OCI-LY3 (cell line): ENCODE measurements around the gene CCDC86.

Source experiments
- H2AFZ ChIP-seq: fragments of 200-600, 300-600 bp; shearing (Covaris generic); 2 replicates; pipeline ENCODE4 v1.6.0; 2014; ENCODE audit warnings: antibody characterized with exemption, low read depth, low read length
- H3K27ac ChIP-seq: fragments of 200-600, 300-600 bp; sonication (generic); 2 replicates; pipeline ENCODE4 v1.5.1; 2014; ENCODE audit warnings: mild to moderate bottlenecking, low read length, moderate library complexity, mixed read lengths
- H3K27me3 ChIP-seq: fragments of 200-600, 300-600 bp; sonication (generic); 2 replicates; pipeline ENCODE4 v1.6.1; 2014; ENCODE audit warnings: low read depth, low read length, mixed read lengths
- H3K36me3 ChIP-seq: fragments of 200-600, 300-600 bp; sonication (generic); replicated peaks from 2 replicates; pipeline ENCODE3; 2014; ENCODE audit warnings: low read depth, low read length, mixed read lengths
- H3K4me1 ChIP-seq: fragments of 300-600, 200-600 bp; sonication (generic); 2 replicates; pipeline ENCODE4 v1.6.1; 2014; ENCODE audit warnings: low read length, mixed read lengths
- H3K4me2 ChIP-seq: fragments of 200-600, 300-600 bp; sonication (generic); 2 replicates; pipeline ENCODE4 v1.6.1; 2014; ENCODE audit warnings: low read length, mixed read lengths
- H3K4me3 ChIP-seq: fragments of 300-600, 200-600 bp; sonication (generic); 2 replicates; pipeline ENCODE4 v1.5.1; 2014; ENCODE audit warnings: antibody characterized with exemption, mild to moderate bottlenecking, low read length, moderate library complexity
- H3K79me2 ChIP-seq: fragments of 300-600, 200-600 bp; shearing (Covaris generic); 2 replicates; pipeline ENCODE4 v1.6.1; 2014; ENCODE audit warnings: mild to moderate bottlenecking, low read length, mixed read lengths
- H3K9ac ChIP-seq: fragments of 300-600, 200-600 bp; shearing (Covaris generic); 2 replicates; pipeline ENCODE4 v1.6.0; 2014; ENCODE audit warnings: mild to moderate bottlenecking, low read length, moderate library complexity
- H3K9me3 ChIP-seq: fragments of 200-600, 300-600 bp; shearing (Covaris generic); 2 replicates; pipeline ENCODE4 v1.6.1; 2014; ENCODE audit warnings: low read length, mixed read lengths; ENCODE audit not compliant: insufficient read depth
- H4K20me1 ChIP-seq: fragments of 200-600, 300-600 bp; sonication (generic); 2 replicates; pipeline ENCODE4 v1.6.1; 2016; ENCODE audit warnings: low read length, mixed read lengths; ENCODE audit not compliant: insufficient read depth
- CTCF ChIP-seq: fragments of 200-600, 300-600 bp; sonication (generic); IDR thresholded peaks from 2 replicates; pipeline ENCODE4 v1.5.1; 2014; ENCODE audit warnings: antibody characterized with exemption, low read length, low read depth
- EZH2phosphoT487 ChIP-seq: fragments of 200-600 bp; shearing (Covaris generic); IDR thresholded peaks from 2 replicates; pipeline ENCODE4 v1.6.1; 2018; ENCODE audit warnings: antibody characterized with exemption, mixed run types, low read depth

Gene CCDC86

GRCh38 chr11:60874421-60875365 lies 32.8 kb downstream of the CCDC86 start:
- H2AFZ ChIP-seq = no peak overlapping the region
- H3K27me3 ChIP-seq = no peaks in the 10 kb centered on the region
- H3K4me1 ChIP-seq = no peaks in the 10 kb centered on the region
- TF ChIP-seq EZH2phosphoT487 (no peak), CTCF (no peak)
- peaks cover 17% of the 10 kb centered on the region for H3K36me3 ChIP-seq
- H4K20me1 ChIP-seq = no peaks in the 10 kb centered on the region
- H3K27ac ChIP-seq = no peak overlapping the region
- no peak overlapping the region for H3K4me2 ChIP-seq
- no peak overlapping the region for H3K9ac ChIP-seq
- no peaks in the 10 kb centered on the region for H3K79me2 ChIP-seq
- H3K4me3 ChIP-seq = no peak overlapping the region
- no peaks in the 10 kb centered on the region for H3K9me3 ChIP-seq

GRCh38 chr11:60875366-60876167 lies 33.7 kb downstream of the CCDC86 start:
- Histone ChIP-seq H3K79me2 (no peaks in the 10 kb centered on the region), H3K4me3 (no peak overlapping the region), H3K27me3 (no peaks in the 10 kb centered on the region), H4K20me1 (no peaks in the 10 kb centered on the region), H3K9ac (no peak overlapping the region), H3K36me3 (peaks cover 17% of the 10 kb centered on the region), H3K4me2 (no peak overlapping the region), H3K4me1 (no peaks in the 10 kb centered on the region), H3K27ac (no peak overlapping the region), H3K9me3 (no peaks in the 10 kb centered on the region), H2AFZ (no peak overlapping the region)
- TF ChIP-seq EZH2phosphoT487 (no peak), CTCF (no peak)

- no peak overlapping the region for H3K27ac ChIP-seq
- H3K79me2 ChIP-seq = no peaks in the 10 kb centered on the region
- H3K27me3 ChIP-seq = no peaks in the 10 kb centered on the region
- no peak overlapping the region for H3K4me3 ChIP-seq
- peaks cover 21% of the 10 kb centered on the region for H3K36me3 ChIP-seq
- no peaks in the 10 kb centered on the region for H3K9me3 ChIP-seq
- no peaks in the 10 kb centered on the region for H4K20me1 ChIP-seq
- H3K4me1 ChIP-seq = no peaks in the 10 kb centered on the region
- H3K9ac ChIP-seq = no peak overlapping the region
- TF ChIP-seq EZH2phosphoT487 (no peak), CTCF (no peak)
- no peak overlapping the region for H2AFZ ChIP-seq
- no peak overlapping the region for H3K4me2 ChIP-seq
These were observed 34.2 kb downstream of the CCDC86 start for GRCh38 chr11:60876168-60876485.
